Umbilical cord (tissue), 2 donors: ENCODE measurements around the gene C21orf58. TPM values are rescaled to one million over a fixed set of nuclear protein-coding genes. Genes with fewer than 3 reads are reported as not detected.

Source experiments
- DNase-seq: peaks from one replicate; pipeline ENCODE4 v3.0.0-alpha.2; 2015; ENCODE audit warnings: low spot score
- total RNA-seq: library from RNA; depleted of rRNA; stranded (reverse); fragments of >200 nt; gene quantifications from one replicate; pipeline ENCODE4 v1.2.3, GENCODE V29; 2014; ENCODE audit warnings: low replicate concordance; ENCODE audit not compliant: insufficient read depth

The C21orf58 gene
- total RNA-seq, 1 donor from 2014 or later = 12.3 TPM

DNA sequence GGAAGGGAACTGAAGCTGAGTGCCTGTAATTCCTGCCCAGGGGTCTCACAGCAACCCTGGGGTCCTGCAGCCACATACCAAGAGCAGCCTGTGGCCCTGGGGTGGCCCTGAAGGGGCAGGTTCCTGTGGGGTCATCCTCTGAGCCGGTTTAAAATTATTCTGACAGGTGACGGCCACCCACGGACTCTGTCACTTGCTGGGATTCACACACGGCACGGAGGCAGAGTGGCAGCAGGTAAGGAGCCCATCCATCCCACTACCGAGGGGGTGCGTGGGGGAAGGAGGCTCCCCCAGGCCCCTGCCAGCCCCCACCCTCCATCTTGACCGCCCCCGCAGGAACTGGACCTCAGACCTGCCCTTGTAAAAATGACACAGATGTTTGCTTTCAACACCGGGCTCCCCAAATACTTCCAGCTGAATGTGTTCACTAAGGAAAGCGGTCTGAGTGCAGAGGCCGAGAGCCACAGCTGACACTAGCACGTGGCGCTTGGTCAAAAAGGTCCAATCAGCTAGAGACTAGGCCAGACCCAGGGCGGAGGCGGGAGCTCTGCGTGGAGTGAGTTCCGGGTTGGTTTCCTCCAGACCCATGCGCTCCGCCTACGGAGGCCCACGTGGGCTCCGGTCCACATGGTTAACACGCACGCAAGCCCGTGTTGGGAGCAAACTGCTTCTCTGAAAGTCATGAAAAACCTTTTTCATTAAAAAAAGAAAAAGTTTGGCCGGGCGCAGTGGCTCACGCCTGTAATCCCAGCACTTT is 27.5 kb downstream of the C21orf58 start:
- DNase-seq = no peak

DNA sequence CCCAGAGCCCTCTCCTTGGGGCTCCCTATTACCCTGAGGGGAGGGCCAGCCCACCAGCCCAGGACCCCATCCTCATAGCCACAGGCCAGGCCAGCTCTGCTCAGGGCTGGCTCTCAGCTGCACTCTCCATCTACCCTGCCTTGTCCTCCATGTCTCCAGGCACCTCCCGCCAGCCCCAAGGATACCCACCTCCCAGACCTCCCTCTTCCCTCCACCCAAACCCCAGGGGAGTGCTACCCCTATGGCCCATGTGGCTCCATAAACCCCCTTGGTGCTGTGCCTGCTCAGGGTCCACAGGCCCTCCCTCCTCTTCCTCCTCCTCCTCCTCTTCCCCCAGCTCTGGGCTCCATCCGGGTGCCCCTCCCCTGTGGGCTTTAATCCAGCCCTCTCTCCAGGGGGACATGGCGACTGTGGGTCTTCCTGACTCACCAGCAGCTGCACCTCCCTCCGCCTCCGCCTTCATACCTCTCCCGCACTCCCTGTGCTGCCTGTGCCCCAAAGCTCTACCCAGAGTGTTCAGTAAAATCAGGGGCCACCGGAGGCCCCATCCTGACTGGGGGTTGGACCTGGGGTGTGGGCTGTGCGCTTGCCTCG is 28.4 kb downstream of the C21orf58 start:
- no peak for DNase-seq

DNA sequence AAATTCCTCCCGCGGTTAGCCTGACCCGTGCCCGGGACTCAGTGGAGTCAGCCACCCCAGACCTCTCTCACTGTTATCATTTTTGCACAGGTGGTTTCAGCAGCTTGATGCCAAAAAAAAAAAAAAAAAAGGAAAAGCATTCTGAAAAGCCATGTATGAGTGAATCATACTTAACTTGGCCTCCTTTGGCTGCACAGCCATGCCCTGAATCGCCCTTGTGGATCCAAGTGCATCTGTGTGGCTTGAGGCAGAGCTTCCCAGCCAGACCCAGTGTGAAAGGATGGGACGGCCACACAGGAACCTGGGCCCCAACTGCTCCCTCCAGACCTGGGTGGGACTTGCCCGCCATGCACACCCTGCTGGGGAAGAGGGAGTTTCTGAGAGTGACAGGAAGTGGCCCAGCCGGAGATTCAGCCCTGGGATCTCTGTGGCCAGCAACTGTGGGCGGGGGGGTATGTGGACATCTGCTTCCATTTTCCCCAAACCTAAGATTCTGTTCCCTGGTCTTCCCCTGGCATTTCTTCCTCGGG is 29.0 kb downstream of the C21orf58 start:
- no peak for DNase-seq

DNA sequence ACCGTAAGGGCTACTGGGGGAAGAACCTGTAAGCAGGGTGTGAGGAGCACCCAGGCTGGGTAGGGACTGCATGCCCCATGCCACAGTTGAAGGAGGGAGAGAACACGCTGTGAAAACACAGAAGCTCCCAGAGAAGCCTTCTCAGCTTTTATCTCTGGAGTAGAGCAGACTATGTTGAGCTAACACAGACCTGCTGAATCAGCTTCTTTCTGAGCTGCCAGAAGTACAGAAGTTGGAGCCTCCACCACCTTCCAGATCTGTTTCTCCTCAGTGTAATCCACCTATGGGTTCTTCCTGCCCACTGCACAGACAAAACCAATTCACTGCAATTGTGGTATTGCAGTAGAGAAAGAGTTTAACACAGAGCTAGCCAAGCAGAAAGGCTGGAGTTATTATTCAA is 32.1 kb downstream of the C21orf58 start:
- DNase-seq = no peak

DNA sequence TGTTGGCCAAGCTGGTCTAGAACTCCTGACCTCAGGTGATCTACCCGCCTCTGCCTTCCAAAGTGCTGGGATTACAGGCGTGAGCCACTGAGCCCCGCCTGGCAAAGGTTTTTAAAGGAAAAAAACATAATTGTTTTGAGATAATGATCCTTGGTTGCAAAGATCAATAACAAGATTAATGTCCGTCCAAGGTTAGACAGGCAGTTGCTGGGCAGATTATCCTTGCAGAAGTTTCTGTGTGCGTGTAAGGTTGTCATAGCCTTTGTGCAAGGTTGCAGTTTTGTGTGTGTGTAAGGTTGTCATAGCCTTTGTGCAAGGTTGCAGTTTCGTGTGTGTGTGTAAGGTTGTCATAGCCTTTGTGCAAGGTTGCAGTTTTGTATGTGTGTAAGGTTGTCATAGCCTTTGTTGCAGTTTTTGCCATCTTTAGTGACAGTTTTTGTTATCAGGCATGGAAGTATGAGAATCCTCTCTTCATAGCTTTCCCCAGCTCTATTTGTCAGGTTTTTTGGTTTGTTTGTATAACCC is 34.0 kb downstream of the C21orf58 start:
- DNase-seq = no peak

DNA sequence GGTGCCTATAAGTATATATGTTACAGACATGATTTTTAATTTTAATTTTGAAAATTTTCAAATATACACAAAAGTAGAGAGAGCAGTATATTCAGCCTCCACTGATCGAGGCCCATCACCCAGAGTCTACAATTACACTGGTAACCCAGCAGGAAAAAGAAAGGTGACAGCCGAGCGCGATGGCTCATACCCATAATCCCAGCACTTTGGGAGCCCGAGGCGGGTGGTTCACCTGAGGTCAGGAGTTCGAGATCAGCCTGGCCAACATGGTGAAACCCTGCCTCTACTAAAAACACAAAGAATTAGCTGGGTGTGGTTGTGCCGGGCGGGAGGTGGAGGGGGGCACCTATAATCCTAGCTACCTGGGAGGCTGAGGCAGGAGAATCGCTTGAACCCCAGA is 36.1 kb downstream of the C21orf58 start:
- DNase-seq = no peak

DNA sequence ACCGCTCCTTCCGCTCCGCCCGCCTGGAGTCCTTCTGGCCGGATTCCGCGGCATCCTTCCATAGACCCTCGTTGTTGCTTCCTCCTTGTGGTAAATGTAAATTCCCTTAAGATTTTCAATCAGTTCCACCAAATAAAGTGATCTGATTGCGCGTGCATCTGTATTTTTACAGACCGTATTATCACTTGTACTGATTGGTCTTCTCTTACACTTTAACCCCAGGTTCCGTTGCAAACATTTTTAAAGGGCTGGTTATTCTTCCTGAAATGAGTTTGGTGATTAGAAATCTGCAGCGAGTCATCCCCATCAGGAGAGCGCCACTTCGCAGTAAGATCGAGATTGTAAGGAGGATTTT is 37.0 kb downstream of the C21orf58 start:
- DNase-seq = no peak

DNA sequence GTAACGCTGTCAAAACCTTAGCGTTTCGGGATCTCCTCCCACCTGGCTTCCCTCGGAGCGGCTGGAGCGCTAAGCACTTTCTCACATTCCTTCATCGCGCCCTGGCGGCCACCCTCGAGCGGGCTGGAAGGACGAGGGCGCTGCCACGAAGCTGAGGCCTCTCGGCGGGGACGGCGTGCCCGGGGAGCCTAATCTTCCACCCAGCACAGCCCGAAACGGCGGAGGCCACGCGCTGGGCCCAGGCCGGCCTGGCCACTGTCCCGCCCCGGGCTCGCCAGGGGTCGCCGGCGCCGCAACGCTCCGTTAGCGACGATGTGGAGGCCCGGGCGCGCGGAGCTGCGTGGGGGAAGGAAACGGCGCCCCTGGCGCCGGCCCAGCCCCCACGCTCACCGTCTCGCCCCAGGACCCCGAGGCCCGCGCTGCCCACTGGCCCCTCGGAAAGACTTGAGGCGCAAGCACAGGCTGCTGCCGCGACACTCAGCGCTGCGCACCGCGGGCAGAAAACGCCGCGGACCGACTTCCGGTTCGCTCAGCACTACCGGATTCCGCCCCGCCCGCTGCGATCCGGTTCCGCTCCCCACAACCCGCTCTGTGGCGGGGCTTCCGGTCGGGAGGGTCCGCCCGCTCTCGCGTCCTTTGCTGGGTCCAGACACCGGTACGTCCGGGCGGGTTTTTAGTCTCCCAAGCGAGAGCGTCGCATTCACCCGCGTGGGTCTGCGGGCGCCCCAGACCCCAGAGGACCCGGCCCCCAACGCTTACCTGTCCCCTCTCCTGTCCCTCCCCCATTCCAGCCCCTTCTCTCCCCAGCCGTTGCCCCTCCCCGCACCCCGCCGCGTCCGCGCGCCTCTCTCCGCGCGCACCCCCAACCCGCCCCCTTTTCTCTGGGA is 37.7 kb downstream of the C21orf58 start, which contains the start of gene YBEY:
TSS of gene YBEY (plus strand) at position 582 of the 887 bp plus-strand sequence. CDS start 572 bp downstream, outside the sequence.
- peak; percentile 95 for DNase-seq

DNA sequence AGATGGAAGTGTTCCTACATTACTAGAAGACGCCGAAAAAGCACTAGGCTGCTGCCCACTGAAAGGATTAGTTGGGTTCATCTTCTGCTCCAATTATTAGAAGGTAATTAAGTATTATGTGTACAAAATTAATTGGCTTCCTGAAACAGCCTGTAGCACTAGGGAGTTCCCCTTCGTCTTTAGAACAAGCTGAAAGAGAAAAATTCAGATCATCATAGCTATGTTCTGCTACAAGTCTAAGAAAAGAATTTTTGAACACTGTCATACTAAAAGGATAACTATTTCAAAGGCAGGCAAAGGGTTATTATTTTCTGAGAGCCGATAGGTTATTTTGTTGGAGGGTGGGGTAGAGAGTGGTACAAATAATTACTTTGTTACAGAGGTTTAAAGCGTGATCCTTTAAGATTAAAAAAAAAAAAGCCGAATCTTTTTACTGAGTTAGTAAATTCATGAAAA is 38.4 kb downstream of the C21orf58 start, which contains the start of gene MCM3AP:
TSS of gene MCM3AP (minus strand) at position 406 of the 456 bp plus-strand sequence. CDS start at position 81, 325 bp downstream.
- no peak for DNase-seq

DNA sequence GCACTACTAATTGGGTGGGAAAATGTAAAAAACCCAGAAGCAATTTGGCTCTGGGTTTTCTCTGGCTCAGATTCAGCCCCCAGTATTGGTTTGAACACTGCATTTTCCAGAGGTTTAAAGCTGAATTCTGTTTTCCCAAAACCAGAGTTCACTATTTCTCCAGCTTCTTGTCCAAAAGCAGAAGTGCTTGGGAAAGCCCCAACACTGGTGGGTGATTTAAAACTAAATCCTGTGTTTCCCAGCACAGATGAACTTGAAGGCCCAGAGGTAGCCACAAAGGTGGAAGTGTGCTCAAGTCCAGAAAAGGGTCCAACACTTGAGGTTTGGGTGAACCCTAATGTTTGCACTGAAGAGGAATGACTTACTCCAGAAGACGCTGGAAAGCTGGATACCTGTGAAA is 38.9 kb downstream of the C21orf58 start:
- DNase-seq = no peak

DNA sequence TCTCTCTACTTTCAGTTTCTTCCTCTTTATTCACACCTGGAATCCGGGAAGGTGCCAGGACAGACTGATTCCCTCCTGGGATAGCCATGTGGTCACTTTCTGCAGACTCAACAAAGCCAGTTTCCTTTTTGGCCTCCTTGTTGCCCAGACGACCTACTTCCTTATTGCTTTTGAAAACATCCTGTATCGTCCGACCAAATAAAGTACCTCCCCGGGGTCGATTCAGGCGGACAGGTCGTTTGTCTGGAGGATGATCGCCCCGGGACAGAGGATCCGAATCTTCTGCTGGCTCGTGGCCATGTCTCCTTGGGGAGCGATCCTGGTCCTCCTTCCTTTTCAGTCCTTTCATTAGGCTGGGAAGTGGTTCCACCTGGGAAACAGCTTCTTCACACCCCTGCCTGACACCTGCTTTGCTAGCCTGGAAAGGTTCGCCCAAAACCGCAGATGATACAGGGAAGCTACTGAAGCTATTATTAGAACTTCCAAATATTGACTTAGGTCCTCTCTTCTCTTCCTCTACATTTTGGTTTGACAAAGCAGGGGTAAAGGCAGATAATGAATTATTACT is 39.5 kb downstream of the C21orf58 start:
- no peak for DNase-seq

DNA sequence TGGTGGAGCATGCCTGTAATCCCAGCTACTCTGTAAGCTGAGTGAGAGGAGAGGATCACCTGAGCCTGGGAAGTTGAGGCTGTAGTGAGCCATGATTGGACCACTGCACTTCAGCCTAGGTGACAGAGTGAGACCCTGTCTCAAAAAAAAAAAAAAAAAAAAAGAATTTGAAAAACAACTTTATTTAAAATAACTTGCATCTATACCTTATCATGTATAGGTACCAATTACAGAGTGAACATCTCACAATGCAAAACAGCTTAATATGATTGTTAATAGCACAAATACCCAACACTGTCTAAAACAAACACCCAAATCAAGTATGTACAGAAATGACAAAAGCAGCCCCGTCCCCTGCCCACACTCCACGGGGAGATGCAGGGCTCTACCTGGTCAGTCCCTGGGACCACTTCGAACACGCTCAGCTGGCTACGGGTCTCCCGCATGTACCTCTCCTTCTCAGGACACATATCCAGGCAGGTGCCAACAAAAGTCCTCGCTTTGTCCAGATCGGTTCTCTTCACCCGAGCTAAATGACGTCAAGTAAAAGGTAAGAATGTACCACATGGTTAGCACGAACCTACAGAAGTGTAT is 48.8 kb downstream of the C21orf58 start:
- no peak for DNase-seq

DNA sequence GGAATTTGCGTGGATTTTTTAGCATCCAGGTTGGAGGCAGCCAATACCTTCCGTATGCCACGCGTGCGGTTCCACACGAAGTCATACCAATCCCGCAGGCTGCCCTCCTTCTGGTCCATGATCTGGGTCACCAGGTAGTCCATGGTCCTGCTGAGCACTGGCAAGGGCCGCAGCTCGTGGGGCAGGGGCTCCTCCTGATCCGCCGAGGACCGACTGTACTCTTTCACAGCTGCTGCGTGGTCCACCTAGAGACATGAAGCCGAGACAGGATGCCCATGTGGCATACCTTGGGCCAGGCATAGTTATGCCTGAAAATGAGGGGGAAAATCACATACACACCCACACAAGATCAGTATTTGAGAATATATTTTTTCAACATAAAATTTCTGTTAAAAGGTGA is 50.3 kb downstream of the C21orf58 start:
- no peak for DNase-seq

DNA sequence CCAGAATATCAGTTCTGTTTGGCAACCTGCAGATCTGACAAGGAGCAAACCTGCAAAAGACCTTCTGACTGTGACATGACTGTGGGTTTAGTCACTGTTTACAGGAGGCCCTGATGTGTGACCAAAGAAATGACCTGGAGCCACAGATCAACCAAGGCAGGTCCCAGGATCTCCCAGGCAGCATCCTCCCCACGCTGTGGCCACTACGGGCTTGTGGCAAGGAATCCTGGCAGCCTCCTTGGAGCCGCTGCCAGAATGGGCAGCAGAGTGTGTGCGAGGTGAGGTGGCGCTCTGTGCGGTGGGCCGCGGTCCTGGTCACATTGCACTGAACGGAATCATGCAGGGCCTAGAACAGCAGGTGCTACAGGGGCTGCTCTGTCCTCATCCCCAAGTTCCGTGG is 54.2 kb downstream of the C21orf58 start:
- no peak for DNase-seq

DNA sequence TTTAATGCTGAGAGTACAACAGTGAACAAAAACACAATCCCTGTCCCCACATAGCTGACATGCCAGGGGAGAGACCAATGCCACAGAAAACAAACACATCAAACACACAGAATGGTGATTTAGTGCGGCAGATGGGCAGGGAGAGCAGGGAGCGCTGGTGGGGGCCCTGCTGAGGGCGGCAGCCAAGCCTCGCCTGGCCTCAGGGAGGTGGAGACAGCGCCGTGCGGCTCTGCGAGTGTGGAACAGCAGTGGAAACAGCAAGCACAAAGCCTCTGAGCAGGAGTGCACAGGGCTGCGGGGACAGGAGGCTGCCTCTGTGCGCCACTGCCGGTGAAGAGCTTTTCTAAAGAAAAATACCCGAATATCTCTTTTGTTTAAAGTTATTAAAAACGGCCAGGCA is 55.3 kb downstream of the C21orf58 start:
- DNase-seq = no peak

DNA sequence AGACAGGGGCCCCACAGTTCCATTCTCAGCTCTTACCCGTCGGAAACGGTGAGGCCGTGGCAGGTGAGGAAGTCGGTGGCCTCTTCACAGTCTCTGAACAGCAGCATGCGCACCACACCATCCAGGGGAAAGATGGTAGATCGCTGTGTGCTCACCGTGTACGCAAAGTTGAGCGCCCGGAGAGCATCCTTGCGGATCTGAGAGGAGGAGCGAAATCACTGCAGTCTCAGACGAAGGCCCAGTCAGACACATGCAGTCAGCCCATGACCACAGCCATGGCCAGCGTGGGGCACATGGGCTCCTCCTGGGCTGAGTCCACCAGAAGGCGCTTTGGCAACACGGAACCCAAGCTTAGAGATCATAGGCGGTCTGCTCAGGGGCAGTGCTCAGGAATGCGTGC is 56.7 kb downstream of the C21orf58 start:
- no peak for DNase-seq

DNA sequence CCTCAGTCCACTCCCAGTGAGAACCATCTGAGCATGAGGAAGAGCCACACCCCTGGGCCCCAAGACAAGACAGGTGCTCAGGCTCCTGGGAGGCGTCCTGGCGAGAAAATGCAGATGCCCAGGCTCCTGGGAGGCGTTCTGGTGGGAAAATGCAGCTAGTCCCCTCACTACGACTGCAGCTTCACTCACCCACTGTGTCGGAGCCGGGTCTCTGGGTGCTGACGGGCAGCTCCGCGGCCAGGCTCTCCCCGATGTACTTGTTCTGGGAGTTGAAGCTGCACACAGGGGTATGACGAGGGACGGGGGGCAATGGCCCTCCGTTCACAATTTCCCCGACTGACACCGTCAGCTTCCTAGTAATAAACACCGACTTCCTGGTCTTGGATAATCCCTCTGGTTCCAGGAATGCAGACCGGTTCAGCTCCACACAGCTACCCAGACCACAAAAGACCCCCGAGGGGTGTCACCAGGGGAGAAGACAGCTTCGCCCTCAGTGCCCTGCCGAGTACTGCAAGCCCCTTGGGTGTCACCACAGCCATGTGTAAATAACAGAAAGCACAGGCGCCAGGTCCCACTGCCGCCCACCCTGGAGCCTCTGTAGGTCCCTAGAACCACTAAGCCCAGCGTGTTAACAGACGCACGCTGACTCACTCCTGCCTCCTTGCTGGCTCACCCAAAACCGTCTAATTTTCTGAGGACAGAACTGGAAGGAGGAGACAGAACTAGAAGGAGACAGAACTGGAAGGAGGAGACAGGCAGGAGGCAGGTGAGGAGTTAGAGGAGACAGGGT is 57.7 kb downstream of the C21orf58 start:
- DNase-seq = no peak

DNA sequence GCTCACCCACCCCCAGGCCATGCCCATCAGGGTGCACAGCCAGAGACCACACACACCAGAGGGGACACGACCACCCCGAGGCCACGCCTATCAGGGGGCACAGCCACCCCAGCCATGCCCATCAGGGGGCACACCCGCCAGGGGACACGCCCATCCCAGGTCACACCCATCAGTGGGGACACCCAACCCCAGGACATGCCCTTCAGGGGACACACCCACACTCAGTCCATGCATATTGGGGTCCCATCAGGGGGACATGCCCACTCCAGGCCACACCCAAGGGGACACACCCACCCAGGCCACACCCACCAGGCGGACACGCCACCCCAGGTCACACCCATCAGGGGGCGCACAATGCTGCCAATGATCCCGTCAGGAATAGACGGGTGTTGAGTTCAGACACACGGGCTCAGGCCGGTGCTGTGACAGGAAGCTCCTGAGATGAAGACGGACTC is 59.0 kb downstream of the C21orf58 start:
- DNase-seq = no peak

DNA sequence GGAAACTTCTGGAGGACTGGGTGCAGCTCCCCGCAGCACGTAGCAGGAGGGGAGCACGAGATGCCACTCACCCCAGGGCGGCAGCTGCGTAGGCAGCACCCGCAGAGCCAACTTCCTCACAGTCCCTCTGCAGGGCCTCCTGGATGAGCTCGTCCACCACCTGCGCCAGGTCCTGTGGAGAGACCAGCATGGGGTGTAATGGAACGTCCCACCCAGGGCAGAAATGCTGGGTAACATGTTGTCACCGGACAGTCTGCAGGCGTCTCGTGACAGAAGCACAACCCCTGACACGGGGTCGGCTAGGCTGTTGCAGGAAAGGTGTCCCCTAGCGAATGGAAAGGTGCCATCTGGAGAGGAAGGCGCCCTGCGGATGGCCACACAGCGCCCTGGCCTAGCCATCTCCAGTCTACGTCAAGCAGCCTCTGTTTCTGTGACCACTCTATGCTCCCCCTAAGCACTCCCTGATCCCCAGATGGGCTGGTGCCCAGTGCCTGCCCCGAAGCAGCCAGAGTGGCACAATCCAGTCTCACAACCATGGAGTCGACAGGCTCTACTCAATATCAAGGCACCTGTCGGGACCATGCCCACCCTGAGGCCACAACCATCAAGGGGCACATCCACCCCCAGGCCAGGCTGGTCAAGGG is 59.5 kb downstream of the C21orf58 start:
- no peak for DNase-seq
